ENCODE results near the gene HTRA3. TPM values are rescaled to one million over a fixed set of nuclear protein-coding genes. Genes with fewer than 3 reads are reported as not detected.

Gene HTRA3
- total and polyA plus RNA-seq, 10 donors: 0.26 to 5.5 (median 2.5) TPM

DNA sequence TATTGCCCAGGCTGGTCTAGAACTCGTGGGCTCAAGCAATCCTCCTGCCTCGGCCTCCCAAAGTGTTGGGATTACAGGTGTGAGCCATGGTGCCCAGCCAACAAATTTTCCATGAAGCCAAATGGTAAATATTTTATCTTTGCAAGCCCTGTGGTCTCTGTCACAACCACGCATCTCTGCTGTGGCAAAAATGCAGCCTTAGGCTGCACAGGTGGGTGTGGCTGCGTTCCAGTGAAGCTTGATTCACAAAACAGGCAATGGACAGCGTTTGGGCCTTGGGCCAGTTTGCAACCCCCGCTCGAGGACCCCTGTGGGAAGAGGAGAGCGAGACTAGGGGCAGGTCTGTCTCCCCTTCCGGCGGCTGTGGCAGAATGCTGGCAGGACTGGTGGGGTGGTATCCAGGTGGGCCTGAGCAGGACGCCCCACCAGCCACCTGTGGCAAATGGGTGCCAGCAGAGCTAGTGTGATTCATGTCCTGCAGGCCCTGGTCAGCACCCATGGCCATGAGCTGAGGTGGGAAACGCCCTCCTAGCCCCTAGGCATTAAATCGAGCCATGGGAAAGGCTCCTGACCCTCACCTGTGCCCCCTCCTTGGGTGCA is 19.7 kb downstream of the HTRA3 start:
- 63 to 86% (median 70%) methylated on average over 7 to 13 of the region's 13 CpGs for WGBS, 5 donors
- Histone ChIP-seq H3K9me3 (no peaks in the 10 kb centered on the region), H3K27ac (no peak overlapping the region), H3K4me1 (peaks cover 0 to 12% (median 0%) of the 10 kb centered on the region in 6 donors), H3K27me3 (replicated peaks in 1 of 7) (peaks cover 0 to 11% (median 0%) of the 10 kb centered on the region in 7 donors), H3K4me3 (no peak overlapping the region), H3K36me3 (peaks cover 0 to 28% (median 0%) of the 10 kb centered on the region in 6 donors)
- TF ChIP-seq POLR2AphosphoS5 (IDR thresholded peaks at IDR 0.05) (no peak), POLR2A (IDR thresholded peaks at IDR 0.05) (no peak)
- intact Hi-C loops (cut with DNase I; ENCODE audit: low total_unique reads): no loop called here
- DNase-seq: peak; percentile 56

DNA sequence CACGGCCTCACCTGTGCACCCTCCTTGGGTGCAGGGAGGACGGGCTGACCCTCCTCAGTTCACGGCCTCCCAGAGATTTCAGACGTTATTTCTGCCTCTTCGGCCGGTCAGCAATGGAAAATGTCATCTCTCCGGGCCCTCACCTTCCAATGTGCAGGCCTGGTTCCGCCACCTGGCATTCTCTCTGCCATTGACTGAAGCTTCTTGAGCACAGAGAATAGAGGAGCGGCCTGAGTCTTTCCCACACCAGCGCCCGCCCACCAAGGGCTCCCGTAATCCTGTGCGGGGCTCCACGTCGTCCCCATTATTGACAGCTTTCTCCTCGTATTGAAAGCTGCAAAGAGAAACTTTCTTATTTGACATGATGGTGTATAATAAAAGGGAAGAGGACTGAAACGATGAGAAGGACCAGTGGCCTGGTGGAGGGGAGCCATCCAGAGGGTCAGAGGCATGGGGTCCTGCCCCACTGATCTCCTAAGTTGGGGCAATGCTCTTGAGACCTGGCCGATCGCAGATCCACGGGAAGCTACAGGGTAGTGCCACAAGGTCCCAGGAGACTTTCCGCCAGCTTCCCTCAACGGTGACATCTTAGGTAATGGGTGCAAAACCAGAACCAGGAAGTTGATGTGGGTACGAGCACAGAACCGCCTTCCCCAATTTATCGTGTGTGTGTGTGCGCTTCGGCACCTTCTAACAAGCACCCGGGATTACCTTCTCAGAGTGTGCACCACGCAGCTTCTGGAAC is 20.6 kb downstream of the HTRA3 start:
- Histone ChIP-seq H3K4me3 (peak overlapping the region in 1 of 8 donors; percentile 15), H3K9me3 (no peaks in the 10 kb centered on the region), H3K36me3 (peaks cover 0 to 29% (median 0%) of the 10 kb centered on the region in 6 donors), H3K27me3 (replicated peaks in 1 of 7) (peaks cover 0 to 11% (median 0%) of the 10 kb centered on the region in 7 donors), H3K4me1 (peaks cover 0 to 12% (median 0%) of the 10 kb centered on the region in 6 donors), H3K27ac (peak overlapping the region in 1 of 8 donors; percentile 21)
- 78 to 86% (median 83%) methylated on average over 29 of the region's 29 CpGs for WGBS, 5 donors
- TF ChIP-seq POLR2AphosphoS5 (IDR thresholded peaks at IDR 0.05) (no peak), POLR2A (IDR thresholded peaks at IDR 0.05) (no peak)
- TF ChIP-seq, protein P1, sequence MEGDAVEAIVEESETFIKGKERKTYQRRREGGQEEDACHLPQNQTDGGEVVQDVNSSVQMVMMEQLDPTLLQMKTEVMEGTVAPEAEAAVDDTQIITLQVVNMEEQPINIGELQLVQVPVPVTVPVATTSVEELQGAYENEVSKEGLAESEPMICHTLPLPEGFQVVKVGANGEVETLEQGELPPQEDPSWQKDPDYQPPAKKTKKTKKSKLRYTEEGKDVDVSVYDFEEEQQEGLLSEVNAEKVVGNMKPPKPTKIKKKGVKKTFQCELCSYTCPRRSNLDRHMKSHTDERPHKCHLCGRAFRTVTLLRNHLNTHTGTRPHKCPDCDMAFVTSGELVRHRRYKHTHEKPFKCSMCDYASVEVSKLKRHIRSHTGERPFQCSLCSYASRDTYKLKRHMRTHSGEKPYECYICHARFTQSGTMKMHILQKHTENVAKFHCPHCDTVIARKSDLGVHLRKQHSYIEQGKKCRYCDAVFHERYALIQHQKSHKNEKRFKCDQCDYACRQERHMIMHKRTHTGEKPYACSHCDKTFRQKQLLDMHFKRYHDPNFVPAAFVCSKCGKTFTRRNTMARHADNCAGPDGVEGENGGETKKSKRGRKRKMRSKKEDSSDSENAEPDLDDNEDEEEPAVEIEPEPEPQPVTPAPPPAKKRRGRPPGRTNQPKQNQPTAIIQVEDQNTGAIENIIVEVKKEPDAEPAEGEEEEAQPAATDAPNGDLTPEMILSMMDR (IDR thresholded peaks at IDR 0.05 in 8 of 11, conservative IDR thresholded peaks at IDR 0.05 in 3 of 11): no peak
- DNase-seq: peak; percentile 58
- intact Hi-C loops (cut with DNase I; ENCODE audit: low total_unique reads): no loop called here

DNA sequence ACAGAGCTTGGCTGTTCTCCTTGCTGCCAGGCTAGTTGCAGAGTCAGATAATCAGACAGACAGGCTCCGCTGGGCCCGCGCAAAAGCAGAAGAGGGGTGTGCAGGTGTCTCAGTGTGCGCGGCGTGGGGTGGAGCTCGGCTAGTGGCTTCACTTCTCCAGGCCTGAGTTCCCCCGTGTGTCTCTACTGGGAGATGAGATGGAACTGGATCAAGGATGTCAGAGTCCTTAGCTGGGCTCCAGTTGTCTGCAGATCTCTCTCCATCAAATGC is 21.1 kb downstream of the HTRA3 start:
- Histone ChIP-seq H3K4me1 (peaks cover 0 to 12% (median 0%) of the 10 kb centered on the region in 6 donors), H3K27me3 (replicated peaks in 1 of 7) (peaks cover 0 to 11% (median 0%) of the 10 kb centered on the region in 7 donors), H3K36me3 (peaks cover 0 to 31% (median 0%) of the 10 kb centered on the region in 6 donors), H3K27ac (peak overlapping the region in 1 of 8 donors; percentile 21), H3K4me3 (peak overlapping the region in 1 of 8 donors; percentile 15), H3K9me3 (no peaks in the 10 kb centered on the region)
- 58 to 95% (median 85%) methylated on average over 7 to 8 of the region's 8 CpGs for WGBS, 5 donors
- DNase-seq: peak; percentile 73
- intact Hi-C loops (cut with DNase I; ENCODE audit: low total_unique reads): no loop called here
- no peak for TF ChIP-seq POLR2A (IDR thresholded peaks at IDR 0.05)
- no peak for TF ChIP-seq POLR2AphosphoS5 (IDR thresholded peaks at IDR 0.05)
- TF ChIP-seq, protein P1 (IDR thresholded peaks at IDR 0.05 in 8 of 11, conservative IDR thresholded peaks at IDR 0.05 in 3 of 11): no peak

DNA sequence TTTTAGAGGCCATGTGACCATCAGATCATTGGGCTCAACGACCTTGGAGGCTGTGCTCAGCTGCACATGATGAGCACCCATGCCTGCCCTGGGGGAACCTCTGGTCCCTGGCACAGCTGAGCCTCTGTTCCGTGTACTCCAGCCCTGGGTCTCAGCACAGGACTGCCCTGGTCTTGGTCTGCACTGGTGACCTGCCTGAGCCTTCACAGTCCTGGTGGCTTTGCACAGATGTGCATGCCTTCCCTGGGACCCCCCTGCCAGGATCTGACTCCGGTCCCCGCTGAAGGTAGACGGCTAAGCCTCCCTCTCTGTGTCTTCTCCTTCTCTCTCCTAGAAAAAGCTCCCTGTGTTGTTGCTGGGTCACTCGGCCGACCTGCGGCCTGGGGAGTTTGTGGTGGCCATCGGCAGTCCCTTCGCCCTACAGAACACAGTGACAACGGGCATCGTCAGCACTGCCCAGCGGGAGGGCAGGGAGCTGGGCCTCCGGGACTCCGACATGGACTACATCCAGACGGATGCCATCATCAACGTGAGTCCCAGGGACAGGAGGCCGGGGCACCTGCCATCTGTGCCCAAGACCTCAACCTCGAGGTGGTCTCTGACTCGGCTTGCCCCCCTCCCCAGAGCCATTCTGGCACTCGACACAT is 21.6 kb downstream of the HTRA3 start:
- Histone ChIP-seq H3K27me3 (replicated peaks in 1 of 7) (peaks cover 0 to 9% (median 0%) of the 10 kb centered on the region in 7 donors), H3K27ac (no peak overlapping the region), H3K4me3 (no peak overlapping the region), H3K36me3 (peaks cover 0 to 36% (median 0%) of the 10 kb centered on the region in 6 donors), H3K4me1 (peaks cover 0 to 12% (median 0%) of the 10 kb centered on the region in 6 donors), H3K9me3 (no peaks in the 10 kb centered on the region)
- TF ChIP-seq POLR2A (IDR thresholded peaks at IDR 0.05) (no peak), POLR2AphosphoS5 (IDR thresholded peaks at IDR 0.05) (no peak)
- TF ChIP-seq, protein P1 (IDR thresholded peaks at IDR 0.05 in 8 of 11, conservative IDR thresholded peaks at IDR 0.05 in 3 of 11): no peak
- DNase-seq: peak; percentile 69
- 85 to 89% (median 88%) methylated on average over 8 to 21 of the region's 21 CpGs for WGBS, 5 donors
- intact Hi-C loops (cut with DNase I; ENCODE audit: low total_unique reads): no loop called here
